Fibroblast of peridontal ligament (primary cell): ENCODE data around the gene ZC3H15.

Experiments
- DNase-seq: peaks from one replicate; pipeline ENCODE4 v3.0.0-alpha.2; 2010; ENCODE audit errors: extremely low read depth

The ZC3H15 gene

DNA sequence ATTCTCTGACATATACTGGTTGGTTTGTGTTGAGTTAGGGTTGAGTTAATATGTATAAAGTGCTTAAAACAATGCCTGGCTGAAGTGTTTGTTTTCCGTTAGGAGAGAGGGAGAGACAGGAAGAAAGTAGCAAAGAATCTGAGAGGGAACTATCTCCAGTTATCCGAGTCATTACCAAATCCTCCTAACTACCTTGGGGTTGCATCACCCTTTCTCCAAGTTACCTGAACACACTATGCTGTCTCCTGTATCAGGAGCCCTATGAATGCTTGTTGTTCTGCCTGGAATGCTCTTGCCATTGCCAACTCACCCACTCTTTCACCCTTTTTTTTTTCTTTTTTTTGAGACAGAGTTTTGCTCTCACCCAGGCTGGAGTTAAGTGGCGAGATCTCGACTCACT lies 55.9 kb downstream of the ZC3H15 start:
- no peak for DNase-seq

DNA sequence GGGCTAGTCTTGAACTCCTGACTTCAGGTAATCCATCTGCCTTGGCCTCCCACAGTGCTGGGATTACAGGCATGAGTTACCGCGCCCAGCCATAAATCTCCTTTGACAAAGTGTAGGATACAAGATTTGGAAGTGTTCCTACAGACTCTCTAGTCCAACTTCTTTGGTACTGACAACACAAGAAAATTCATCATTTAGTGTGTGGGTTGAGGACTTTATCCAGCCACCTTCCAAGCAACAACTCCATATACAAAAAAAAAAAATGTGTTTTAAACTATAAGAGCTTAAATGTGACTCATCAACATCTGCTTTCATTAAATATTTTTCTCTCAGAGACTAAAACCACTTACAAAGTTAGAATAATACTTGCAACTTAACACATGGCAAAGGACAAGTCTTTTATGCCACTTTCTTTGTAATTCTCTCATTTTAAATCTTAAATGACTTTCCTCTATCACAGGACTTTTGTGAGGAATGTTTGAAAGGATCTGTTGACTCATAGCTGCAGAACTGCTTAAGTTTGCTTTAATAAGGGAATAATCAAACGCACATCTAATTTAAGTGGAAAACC lies 57.6 kb downstream of the ZC3H15 start:
- DNase-seq: peak; percentile 84

DNA sequence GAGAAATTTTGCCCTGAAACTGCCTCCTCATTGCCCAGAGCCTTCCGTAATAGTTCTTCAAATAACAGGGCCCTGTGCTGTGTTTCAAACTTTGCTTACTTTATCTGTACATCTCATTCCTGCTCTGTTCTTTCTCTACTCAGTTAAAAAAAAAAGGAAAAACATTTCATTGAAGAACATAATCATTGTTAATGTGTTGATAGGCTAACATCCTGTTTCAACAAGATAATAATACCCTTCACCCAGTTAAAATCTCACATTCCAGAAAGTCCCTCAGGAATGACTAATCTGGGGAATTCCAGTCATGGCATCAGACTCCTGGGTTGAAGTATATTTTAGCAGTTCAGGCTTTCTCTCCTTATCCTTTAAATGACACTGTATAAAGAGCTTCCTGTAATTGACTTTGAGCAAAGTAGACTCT lies 58.2 kb downstream of the ZC3H15 start:
- DNase-seq: peak; percentile 89

DNA sequence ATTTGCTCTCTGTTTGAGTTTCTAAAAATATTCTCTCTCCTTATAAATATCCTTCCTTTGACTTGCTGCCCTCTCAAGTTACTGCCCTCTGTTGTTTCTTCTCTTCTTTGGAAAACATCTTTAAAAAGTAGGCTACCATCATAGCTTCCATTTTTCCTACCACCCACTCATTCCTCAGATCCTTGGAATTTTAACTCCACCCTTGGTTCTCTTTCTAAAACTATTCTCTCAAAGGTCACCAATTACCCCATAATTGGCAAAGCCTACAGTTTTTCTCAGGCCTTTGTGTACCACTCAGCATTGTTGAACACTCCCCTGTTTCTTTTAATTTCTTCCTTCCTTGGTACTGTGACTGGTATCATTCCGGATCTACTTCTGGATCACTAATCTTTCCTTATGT lies 60.8 kb downstream of the ZC3H15 start:
- peak; percentile 77 for DNase-seq

DNA sequence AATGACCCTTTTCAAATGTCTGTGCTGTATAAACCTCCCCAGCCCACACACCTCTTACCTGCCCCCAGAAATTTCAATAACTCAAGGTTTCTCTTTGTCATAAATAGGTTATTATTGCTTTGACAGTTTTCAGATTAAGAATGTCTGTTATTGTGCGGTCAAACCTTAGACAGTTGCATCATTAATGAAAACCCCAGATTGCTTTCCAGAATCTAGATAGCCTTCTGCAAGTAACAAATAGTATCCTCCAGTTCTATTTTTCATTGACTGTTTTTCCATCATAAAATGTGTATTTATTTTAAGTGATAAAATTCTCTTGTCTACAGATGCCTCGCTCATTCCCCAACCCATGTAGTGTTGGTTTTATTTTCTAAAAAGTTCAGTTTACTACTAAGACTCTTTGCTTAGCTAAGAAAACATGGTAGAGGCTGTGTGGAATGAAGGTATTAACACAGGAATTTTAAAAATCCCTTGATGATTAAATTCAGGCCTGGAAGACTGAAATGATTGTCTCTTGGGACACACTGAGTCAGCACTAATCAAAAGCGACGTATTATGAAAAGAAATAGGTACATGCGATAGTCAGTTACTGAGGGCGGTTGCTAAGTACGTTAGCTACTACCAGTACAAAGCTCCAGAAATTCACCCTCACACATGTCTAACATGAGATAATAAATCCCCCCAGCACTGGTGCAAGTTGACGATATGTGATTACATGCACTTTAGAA lies 65.4 kb downstream of the ZC3H15 start:
- DNase-seq: peak; percentile 58

DNA sequence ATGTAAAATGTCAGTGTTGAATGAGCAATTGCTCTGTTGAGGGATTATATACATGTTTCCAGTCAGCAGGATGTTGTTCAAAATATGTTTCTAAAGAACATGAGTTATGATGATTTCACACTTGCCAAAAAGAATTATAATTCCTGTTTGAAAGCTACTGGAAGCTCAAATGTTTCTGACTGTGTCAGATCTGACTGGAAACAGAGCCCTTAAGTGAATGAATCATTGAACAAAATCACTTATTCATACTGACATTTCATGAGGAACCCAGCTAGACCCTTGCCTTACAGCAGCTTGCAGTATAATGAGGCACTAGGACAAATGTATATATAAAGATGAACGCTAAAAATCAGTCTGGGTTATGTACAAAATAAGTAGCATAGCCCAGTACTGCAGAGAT lies 68.4 kb downstream of the ZC3H15 start:
- DNase-seq: no peak

DNA sequence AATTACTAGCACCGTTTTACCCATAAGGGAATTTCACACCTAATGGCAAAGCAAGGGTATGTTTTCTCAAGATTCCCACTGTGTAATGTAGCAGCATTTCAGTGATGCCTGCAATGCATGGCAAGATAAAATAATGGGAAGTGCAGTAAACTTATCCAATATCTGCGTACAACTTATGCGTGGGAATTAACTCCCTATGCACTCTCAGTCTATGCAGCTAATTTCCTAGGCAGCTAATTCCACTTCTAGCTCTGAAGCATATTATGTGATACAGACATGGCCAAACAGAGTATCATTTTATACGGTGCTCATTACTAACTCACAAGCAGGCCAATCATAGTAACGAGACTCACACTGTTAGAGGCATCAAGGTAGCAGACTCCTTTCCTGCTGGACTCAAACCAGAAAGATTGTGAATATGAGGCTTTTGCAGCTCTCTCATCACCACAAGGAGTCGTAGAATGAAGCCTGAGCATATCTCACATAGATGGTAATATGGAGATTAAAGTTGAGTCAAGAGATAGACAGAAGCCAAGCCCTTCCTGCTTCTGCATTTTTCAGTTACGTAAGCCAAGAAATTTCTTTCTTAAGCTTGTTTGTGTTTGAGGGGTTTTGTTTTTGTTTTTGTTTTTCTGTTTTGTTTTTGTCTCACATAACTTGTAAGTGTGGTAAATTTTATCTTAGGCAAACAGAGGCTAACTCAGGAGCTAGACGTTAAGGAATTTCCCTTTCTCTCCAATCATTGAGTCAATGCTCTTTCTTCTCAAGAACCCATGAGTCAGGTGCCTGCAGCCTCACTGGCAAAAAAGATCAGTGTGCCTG lies 69.0 kb downstream of the ZC3H15 start:
- no peak for DNase-seq

DNA sequence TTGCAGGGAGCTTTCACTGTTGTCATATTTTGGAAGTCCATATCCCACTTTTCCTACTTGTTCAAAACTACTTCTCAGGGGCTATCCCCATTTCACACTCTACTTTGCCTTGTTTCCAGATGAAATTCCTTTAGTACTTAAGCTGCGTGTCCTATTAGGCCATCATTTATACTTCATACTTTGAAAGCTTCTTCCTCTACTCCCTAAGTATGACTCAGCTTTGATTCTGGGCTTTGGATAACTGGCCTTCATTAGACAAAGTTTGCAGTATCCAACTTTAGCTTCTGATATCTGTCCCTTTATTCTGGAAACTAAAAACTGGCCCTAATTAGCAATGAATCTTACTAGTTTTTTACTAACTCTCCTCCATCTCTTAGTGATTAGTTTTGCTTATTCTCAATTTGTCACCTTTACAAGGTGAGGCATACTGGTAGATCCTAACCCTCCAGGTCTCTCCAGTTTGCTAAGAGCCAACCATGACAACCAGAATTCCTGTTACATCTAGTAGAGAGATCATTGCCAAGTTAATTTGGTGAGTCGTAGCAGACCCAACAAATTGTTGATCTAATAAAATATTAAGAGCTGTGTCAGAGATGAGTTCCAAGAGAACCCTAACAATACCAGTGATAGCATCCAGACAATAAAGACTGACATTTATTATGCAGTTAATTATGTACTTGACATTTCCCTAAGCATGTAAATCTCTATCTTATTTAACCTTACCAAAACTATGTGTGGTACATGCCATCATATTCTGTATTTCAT lies 72.6 kb downstream of the ZC3H15 start:
- no peak for DNase-seq
